HG03280 (cell line): Measurements from ENCODE around the gene LRRC32.

Experiments
- ATAC-seq: cut with Tn5 transposase; IDR thresholded peaks from one replicate; pipeline ENCODE4 v1.9.1; 2021; ENCODE audit warnings: mild to moderate bottlenecking, moderate library complexity; ENCODE audit not compliant: unreplicated experiment

LRRC32 gene

GRCh38 chr11:76670485-76671236, at the start of gene LRRC32:
Gene LRRC32 (minus strand): TSS chr11:76670747. CDS start chr11:76665954, 4,793 bp downstream.
- ATAC-seq: no peak

GRCh38 chr11:76719686-76720085, 49.1 kb upstream of the LRRC32 start:
- ATAC-seq: no peak

- ATAC-seq: no peak
These were observed 48.7 kb upstream of the LRRC32 start for GRCh38 chr11:76719281-76719680.

- no peak for ATAC-seq
These were observed 47.3 kb upstream of the LRRC32 start for GRCh38 chr11:76717816-76718215.

- no peak for ATAC-seq
These were observed 46.8 kb upstream of the LRRC32 start for GRCh38 chr11:76717369-76717768.

GRCh38 chr11:76716268-76716667, 45.7 kb upstream of the LRRC32 start:
- ATAC-seq: no peak

GRCh38 chr11:76714493-76714892, 43.9 kb upstream of the LRRC32 start:
- ATAC-seq: no peak

- ATAC-seq: no peak
These were observed 43.0 kb upstream of the LRRC32 start for GRCh38 chr11:76713499-76713898.

- ATAC-seq: no peak
These were observed 41.6 kb upstream of the LRRC32 start for GRCh38 chr11:76712125-76712524.

- ATAC-seq: no peak
These were observed 39.2 kb upstream of the LRRC32 start for GRCh38 chr11:76709756-76710155.

GRCh38 chr11:76708972-76709660, 38.6 kb upstream of the LRRC32 start:
- no peak for ATAC-seq

GRCh38 chr11:76707293-76707825, 36.8 kb upstream of the LRRC32 start:
- ATAC-seq: no peak

GRCh38 chr11:76706667-76707066, 36.1 kb upstream of the LRRC32 start:
- no peak for ATAC-seq

- ATAC-seq: no peak
These were observed 35.3 kb upstream of the LRRC32 start for GRCh38 chr11:76705826-76706225.

GRCh38 chr11:76704171-76704948, 33.8 kb upstream of the LRRC32 start:
- no peak for ATAC-seq

GRCh38 chr11:76703707-76704106, 33.2 kb upstream of the LRRC32 start:
- no peak for ATAC-seq

- ATAC-seq: no peak
These were observed 32.0 kb upstream of the LRRC32 start for GRCh38 chr11:76702336-76703128.

- ATAC-seq: no peak
These were observed 30.9 kb upstream of the LRRC32 start for GRCh38 chr11:76701294-76702040.

- no peak for ATAC-seq
These were observed 29.9 kb upstream of the LRRC32 start for GRCh38 chr11:76700177-76701100.
